HEK293 (cell line): ENCODE measurements around the gene MACO1.
"Not testable (repeated sequence)": the region's sequence is repeated elsewhere in the genome, so short reads cannot be mapped to it uniquely, and the experiment has no call there.

Experiments
- BCL11A ChIP-seq: fragments of 450-650 bp; formaldehyde crosslinking; IDR thresholded peaks from 2 replicates; pipeline ENCODE4 v1.5.1; 2016; ENCODE audit warnings: low read depth, missing biosample characterization, missing genetic modification characterization
- KLF1 ChIP-seq: fragments of 450-650 bp; formaldehyde crosslinking; IDR thresholded peaks from 2 replicates; pipeline ENCODE4 v1.5.1; 2016; ENCODE audit warnings: missing biosample characterization, missing genetic modification characterization
- KLF9 ChIP-seq: fragments of 450-650 bp; formaldehyde crosslinking; IDR thresholded peaks from 2 replicates; pipeline ENCODE4 v1.5.1; 2016; ENCODE audit warnings: missing biosample characterization, missing genetic modification characterization, low read depth
- ZNF350 ChIP-seq: fragments of 450-650 bp; formaldehyde crosslinking; IDR thresholded peaks from 2 replicates; pipeline ENCODE4 v1.5.0; 2017; ENCODE audit warnings: missing biosample characterization, mild to moderate bottlenecking, missing genetic modification characterization
- ZNF549 ChIP-seq: fragments of 450-650 bp; IDR thresholded peaks from 2 replicates; pipeline ENCODE4 v1.5.1; 2018; ENCODE audit warnings: missing biosample characterization, missing genetic modification characterization, mild to moderate bottlenecking, inconsistent platforms, moderate library complexity
- ZNF600 ChIP-seq: fragments of 450-650 bp; formaldehyde crosslinking; IDR thresholded peaks from 2 replicates; pipeline ENCODE4 v1.5.1; 2016; ENCODE audit warnings: missing biosample characterization, missing genetic modification characterization
- TF ChIP-seq, protein P1 (sequence below): fragments of 450-650 bp; formaldehyde crosslinking; IDR thresholded peaks from 2 replicates; pipeline ENCODE4 v1.5.1; 2016; ENCODE audit warnings: missing biosample characterization, missing genetic modification characterization, borderline replicate concordance
- TF ChIP-seq, protein P2 (sequence below): fragments of 450-650 bp; formaldehyde crosslinking; IDR thresholded peaks from 2 replicates; pipeline ENCODE4 v1.5.1; 2017; ENCODE audit warnings: missing biosample characterization, missing genetic modification characterization
- TF ChIP-seq, protein P3 (sequence below): fragments of 450-650 bp; formaldehyde crosslinking; IDR thresholded peaks from 2 replicates; pipeline ENCODE4 v1.5.1; 2016; ENCODE audit warnings: missing biosample characterization, missing genetic modification characterization

DNA sequence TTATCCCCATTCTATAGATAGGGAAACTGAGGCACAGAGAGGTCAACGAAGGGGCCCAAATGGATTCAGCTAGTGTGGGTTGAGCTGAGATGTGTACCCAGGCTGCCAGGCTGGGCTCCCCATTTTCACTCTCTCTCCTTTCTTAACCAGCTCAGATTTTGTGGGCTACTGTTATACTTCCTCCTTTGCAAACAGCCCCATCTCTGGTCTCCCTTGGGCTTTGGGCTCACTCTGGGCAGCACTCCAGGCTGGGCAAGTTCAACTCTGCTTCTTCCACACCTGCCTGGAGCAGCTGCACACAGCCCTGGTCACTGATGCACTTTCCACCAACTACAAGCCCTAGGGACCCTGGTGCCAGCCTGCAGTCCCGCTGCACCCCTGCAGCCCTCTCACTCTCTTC is 32.6 kb upstream of the MACO1 start:
- not testable (repeated sequence) for TF ChIP-seq BCL11A (tag by site-specific recombination); ZNF600; ZNF350; ZNF549 (tag by site-specific recombination); KLF9 (tag by site-specific recombination); KLF1 (tag by site-specific recombination)
- TF ChIP-seq, protein P1, sequence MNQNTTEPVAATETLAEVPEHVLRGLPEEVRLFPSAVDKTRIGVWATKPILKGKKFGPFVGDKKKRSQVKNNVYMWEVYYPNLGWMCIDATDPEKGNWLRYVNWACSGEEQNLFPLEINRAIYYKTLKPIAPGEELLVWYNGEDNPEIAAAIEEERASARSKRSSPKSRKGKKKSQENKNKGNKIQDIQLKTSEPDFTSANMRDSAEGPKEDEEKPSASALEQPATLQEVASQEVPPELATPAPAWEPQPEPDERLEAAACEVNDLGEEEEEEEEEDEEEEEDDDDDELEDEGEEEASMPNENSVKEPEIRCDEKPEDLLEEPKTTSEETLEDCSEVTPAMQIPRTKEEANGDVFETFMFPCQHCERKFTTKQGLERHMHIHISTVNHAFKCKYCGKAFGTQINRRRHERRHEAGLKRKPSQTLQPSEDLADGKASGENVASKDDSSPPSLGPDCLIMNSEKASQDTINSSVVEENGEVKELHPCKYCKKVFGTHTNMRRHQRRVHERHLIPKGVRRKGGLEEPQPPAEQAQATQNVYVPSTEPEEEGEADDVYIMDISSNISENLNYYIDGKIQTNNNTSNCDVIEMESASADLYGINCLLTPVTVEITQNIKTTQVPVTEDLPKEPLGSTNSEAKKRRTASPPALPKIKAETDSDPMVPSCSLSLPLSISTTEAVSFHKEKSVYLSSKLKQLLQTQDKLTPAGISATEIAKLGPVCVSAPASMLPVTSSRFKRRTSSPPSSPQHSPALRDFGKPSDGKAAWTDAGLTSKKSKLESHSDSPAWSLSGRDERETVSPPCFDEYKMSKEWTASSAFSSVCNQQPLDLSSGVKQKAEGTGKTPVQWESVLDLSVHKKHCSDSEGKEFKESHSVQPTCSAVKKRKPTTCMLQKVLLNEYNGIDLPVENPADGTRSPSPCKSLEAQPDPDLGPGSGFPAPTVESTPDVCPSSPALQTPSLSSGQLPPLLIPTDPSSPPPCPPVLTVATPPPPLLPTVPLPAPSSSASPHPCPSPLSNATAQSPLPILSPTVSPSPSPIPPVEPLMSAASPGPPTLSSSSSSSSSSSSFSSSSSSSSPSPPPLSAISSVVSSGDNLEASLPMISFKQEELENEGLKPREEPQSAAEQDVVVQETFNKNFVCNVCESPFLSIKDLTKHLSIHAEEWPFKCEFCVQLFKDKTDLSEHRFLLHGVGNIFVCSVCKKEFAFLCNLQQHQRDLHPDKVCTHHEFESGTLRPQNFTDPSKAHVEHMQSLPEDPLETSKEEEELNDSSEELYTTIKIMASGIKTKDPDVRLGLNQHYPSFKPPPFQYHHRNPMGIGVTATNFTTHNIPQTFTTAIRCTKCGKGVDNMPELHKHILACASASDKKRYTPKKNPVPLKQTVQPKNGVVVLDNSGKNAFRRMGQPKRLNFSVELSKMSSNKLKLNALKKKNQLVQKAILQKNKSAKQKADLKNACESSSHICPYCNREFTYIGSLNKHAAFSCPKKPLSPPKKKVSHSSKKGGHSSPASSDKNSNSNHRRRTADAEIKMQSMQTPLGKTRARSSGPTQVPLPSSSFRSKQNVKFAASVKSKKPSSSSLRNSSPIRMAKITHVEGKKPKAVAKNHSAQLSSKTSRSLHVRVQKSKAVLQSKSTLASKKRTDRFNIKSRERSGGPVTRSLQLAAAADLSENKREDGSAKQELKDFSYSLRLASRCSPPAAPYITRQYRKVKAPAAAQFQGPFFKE (tag by site-specific recombination): not testable (repeated sequence)
- TF ChIP-seq, protein P2, sequence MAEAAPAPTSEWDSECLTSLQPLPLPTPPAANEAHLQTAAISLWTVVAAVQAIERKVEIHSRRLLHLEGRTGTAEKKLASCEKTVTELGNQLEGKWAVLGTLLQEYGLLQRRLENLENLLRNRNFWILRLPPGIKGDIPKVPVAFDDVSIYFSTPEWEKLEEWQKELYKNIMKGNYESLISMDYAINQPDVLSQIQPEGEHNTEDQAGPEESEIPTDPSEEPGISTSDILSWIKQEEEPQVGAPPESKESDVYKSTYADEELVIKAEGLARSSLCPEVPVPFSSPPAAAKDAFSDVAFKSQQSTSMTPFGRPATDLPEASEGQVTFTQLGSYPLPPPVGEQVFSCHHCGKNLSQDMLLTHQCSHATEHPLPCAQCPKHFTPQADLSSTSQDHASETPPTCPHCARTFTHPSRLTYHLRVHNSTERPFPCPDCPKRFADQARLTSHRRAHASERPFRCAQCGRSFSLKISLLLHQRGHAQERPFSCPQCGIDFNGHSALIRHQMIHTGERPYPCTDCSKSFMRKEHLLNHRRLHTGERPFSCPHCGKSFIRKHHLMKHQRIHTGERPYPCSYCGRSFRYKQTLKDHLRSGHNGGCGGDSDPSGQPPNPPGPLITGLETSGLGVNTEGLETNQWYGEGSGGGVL (tag by site-specific recombination): not testable (repeated sequence)
- TF ChIP-seq, protein P3, sequence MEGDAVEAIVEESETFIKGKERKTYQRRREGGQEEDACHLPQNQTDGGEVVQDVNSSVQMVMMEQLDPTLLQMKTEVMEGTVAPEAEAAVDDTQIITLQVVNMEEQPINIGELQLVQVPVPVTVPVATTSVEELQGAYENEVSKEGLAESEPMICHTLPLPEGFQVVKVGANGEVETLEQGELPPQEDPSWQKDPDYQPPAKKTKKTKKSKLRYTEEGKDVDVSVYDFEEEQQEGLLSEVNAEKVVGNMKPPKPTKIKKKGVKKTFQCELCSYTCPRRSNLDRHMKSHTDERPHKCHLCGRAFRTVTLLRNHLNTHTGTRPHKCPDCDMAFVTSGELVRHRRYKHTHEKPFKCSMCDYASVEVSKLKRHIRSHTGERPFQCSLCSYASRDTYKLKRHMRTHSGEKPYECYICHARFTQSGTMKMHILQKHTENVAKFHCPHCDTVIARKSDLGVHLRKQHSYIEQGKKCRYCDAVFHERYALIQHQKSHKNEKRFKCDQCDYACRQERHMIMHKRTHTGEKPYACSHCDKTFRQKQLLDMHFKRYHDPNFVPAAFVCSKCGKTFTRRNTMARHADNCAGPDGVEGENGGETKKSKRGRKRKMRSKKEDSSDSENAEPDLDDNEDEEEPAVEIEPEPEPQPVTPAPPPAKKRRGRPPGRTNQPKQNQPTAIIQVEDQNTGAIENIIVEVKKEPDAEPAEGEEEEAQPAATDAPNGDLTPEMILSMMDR (tag by site-specific recombination): not testable (repeated sequence)
